Neural progenitor cell (in vitro differentiated cells): ENCODE data around the gene MFAP5. TPM values are rescaled to one million over a fixed set of nuclear protein-coding genes. Genes with fewer than 3 reads are reported as not detected.

Experiments
- DNase-seq: peaks from one replicate; pipeline ENCODE4 v3.0.0-alpha.2; 2016; ENCODE audit warnings: low spot score
- H2AFZ ChIP-seq: fragments of 200-600 bp; sonication (generic); replicated peaks from 2 replicates; pipeline ENCODE4 v1.6.1; 2016; ENCODE audit warnings: antibody characterized with exemption
- H3F3A ChIP-seq: fragments of 200-600 bp; sonication (generic); 2 replicates; pipeline ENCODE4 v1.6.1; 2016; ENCODE audit warnings: antibody characterized with exemption, low read depth
- H3K27ac ChIP-seq: fragments of 200-600 bp; sonication (generic); 2 replicates; pipeline ENCODE4 v1.5.1; 2016; ENCODE audit warnings: mild to moderate bottlenecking
- H3K27me3 ChIP-seq: fragments of 200-600 bp; sonication (generic); 2 replicates; pipeline ENCODE4 v1.6.1; 2016; ENCODE audit warnings: mild to moderate bottlenecking, moderate library complexity
- H3K36me3 ChIP-seq: fragments of 200-600 bp; sonication (generic); 2 replicates; pipeline ENCODE4 v1.5.1; 2016
- H3K4me1 ChIP-seq: fragments of 200-600 bp; sonication (generic); 2 replicates; pipeline ENCODE4 v1.6.1; 2016; ENCODE audit warnings: mixed run types
- H3K4me2 ChIP-seq: fragments of 200-600 bp; sonication (generic); 2 replicates; pipeline ENCODE4 v1.6.1; 2016
- H3K4me3 ChIP-seq: fragments of 200-600 bp; sonication (generic); 2 replicates; pipeline ENCODE4 v1.5.1; 2016
- H3K79me2 ChIP-seq: fragments of 200-600 bp; sonication (generic); 2 replicates; pipeline ENCODE4 v1.6.1; 2016; ENCODE audit warnings: low read depth
- H3K9ac ChIP-seq: fragments of 200-600 bp; sonication (generic); 2 replicates; pipeline ENCODE4 v1.6.1; 2016
- H3K9me3 ChIP-seq: fragments of 200-600 bp; sonication (generic); 2 replicates; pipeline ENCODE4 v1.5.1; 2016; ENCODE audit warnings: low read depth
- H4K20me1 ChIP-seq: fragments of 200-600 bp; sonication (generic); 2 replicates; pipeline ENCODE4 v1.6.1; 2016; ENCODE audit warnings: low read depth
- H3K27ac Mint-ChIP-seq: 3 replicates; pipeline ENCODE4 v1.8.0; 2021; ENCODE audit warnings: mixed read lengths
- H3K27me3 Mint-ChIP-seq: 2 replicates; pipeline ENCODE4 v1.8.0; 2022; ENCODE audit warnings: low read depth, mild to moderate bottlenecking, inconsistent platforms, moderate library complexity, mixed read lengths; ENCODE audit not compliant: insufficient read depth
- H3K36me3 Mint-ChIP-seq: 3 replicates; pipeline ENCODE4 v1.8.0; 2021; ENCODE audit warnings: mixed read lengths
- H3K4me1 Mint-ChIP-seq: 3 replicates; pipeline ENCODE4 v1.8.0; 2021; ENCODE audit warnings: mixed read lengths
- H3K4me3 Mint-ChIP-seq: 3 replicates; pipeline ENCODE4 v1.8.0; 2021; ENCODE audit warnings: mild to moderate bottlenecking, moderate library complexity, mixed read lengths
- H3K9me3 Mint-ChIP-seq: 3 replicates; pipeline ENCODE4 v1.8.0; 2020; ENCODE audit warnings: mixed read lengths
- EZH2 ChIP-seq: fragments of 200-600 bp; sonication (generic); IDR thresholded peaks from 2 replicates; pipeline ENCODE4 v1.6.1; 2017; ENCODE audit warnings: antibody characterized with exemption, mild to moderate bottlenecking, moderate library complexity
- EZH2phosphoT487 ChIP-seq: fragments of 200-600 bp; sonication (generic); IDR thresholded peaks from 2 replicates; pipeline ENCODE4 v1.6.1; 2017; ENCODE audit warnings: antibody characterized with exemption
- total RNA-seq: library from RNA; depleted of rRNA; stranded (reverse); fragments of >200 nt; gene quantifications from 2 replicates; pipeline ENCODE4 v1.2.3, GENCODE V29; 2015; ENCODE audit warnings: low replicate concordance
- TF ChIP-seq, protein P1 (sequence below): fragments of 200-600 bp; sonication (generic); IDR thresholded peaks from 2 replicates; pipeline ENCODE4 v1.5.1; 2017; ENCODE audit warnings: antibody characterized with exemption, mild to moderate bottlenecking

Gene MFAP5
- total RNA-seq, 1 donor from 2014 or later = not detected

DNA sequence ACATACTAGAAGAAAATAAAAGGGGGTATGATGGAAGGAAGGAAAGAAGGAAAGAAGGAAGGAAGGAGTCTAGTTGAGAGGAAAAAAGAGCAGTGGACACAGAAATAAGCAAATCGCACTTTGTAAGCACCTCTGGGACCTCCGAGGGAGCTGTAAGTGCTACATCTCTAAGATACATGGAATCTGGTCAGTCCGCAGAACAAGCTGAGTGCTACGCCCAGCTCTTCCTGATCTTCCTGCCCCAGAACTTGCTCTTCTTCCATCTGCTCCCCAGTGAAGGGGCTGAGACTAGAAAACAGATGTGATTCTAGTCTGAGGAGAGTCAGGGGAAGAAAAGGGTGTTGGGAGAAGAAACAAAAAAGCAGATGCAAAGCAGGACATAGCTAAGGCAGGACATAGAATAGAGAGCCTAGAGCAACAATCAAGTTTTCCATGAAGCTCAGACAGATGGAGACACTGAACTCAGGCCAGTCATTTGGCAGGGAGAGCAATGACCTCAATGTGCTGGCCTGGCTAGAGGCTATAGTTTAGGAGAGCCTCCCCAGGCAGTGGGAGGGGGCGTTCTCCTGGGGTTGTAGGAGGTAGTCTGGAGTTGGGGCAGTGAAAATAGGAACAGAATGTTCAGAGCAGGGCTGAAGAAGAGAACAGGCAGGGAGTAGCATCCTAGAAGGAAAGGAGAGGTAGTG, 1.7 kb upstream of the MFAP5 start:
- Histone ChIP-seq H3K36me3 (no peaks in the 10 kb centered on the region), H3K79me2 (no peaks in the 10 kb centered on the region), H3F3A (no peaks in the 10 kb centered on the region), H3K4me1 (peaks cover 12% of the 10 kb centered on the region), H2AFZ (no peak overlapping the region), H3K4me3 (no peak overlapping the region), H4K20me1 (no peaks in the 10 kb centered on the region), H3K27ac (no peak overlapping the region), H3K4me2 (no peak overlapping the region), H3K9ac (no peak overlapping the region), H3K27me3 (no peaks in the 10 kb centered on the region), H3K9me3 (no peaks in the 10 kb centered on the region)
- Mint-ChIP-seq H3K4me1 (peaks cover 5% of the 10 kb centered on the region), H3K27ac (no peak overlapping the region), H3K4me3 (no peak overlapping the region), H3K9me3 (peaks cover 2% of the 10 kb centered on the region), H3K36me3 (no peaks in the 10 kb centered on the region), H3K27me3 (peaks cover 5% of the 10 kb centered on the region)
- DNase-seq = no peak
- TF ChIP-seq EZH2phosphoT487 = no peak
- TF ChIP-seq EZH2 = no peak
- TF ChIP-seq, protein P1, sequence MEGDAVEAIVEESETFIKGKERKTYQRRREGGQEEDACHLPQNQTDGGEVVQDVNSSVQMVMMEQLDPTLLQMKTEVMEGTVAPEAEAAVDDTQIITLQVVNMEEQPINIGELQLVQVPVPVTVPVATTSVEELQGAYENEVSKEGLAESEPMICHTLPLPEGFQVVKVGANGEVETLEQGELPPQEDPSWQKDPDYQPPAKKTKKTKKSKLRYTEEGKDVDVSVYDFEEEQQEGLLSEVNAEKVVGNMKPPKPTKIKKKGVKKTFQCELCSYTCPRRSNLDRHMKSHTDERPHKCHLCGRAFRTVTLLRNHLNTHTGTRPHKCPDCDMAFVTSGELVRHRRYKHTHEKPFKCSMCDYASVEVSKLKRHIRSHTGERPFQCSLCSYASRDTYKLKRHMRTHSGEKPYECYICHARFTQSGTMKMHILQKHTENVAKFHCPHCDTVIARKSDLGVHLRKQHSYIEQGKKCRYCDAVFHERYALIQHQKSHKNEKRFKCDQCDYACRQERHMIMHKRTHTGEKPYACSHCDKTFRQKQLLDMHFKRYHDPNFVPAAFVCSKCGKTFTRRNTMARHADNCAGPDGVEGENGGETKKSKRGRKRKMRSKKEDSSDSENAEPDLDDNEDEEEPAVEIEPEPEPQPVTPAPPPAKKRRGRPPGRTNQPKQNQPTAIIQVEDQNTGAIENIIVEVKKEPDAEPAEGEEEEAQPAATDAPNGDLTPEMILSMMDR = no peak

DNA sequence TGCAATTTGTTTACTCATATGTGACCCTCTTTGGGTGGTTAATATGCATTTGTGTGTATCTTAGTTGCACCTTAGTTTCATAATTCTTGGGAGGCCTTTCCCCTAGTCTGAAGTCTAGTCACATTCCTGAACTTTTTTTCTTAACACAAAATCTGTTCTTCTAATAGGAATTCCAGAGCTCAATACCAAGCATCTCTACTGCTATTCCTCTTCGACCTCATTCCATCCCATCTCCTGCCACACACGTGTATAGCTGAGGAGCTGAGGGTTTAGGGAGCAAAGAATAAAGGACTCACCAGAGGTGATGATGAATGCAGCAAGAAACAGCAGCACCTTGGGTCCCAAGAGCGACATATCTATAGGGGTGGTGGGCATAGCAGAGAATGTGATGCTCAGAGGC, 875 bp downstream of the MFAP5 start:
- peaks cover 8% of the 10 kb centered on the region for H3K4me1 Mint-ChIP-seq
- no peaks in the 10 kb centered on the region for H3K36me3 Mint-ChIP-seq
- peaks cover 2% of the 10 kb centered on the region for H3K9me3 Mint-ChIP-seq

DNA sequence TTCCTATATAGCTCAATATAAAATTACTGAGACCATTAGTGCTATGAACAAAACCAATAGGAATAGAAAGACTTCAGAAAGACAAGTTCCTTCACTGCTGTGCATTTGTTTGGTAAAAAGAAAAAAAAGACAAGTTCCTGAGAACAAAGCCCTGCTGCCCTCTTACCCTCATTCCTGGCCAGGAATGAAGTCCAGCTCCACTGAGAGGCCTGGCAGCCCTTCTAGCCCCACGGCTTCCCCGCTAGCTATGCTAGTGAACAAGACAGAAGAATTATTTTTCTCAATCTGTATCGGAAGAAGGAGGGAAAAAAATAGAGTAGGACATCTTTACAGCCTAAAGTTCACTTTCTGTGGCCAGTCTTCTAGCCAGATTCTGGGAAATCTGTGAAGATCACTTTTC, 1.6 kb downstream of the MFAP5 start:
- peaks cover 4% of the 10 kb centered on the region for H3K27me3 Mint-ChIP-seq
- no peak overlapping the region for H3K4me3 ChIP-seq
- H3K79me2 ChIP-seq = no peaks in the 10 kb centered on the region
- no peak overlapping the region for H3K4me3 Mint-ChIP-seq
- H3K36me3 ChIP-seq = no peaks in the 10 kb centered on the region
- no peak overlapping the region for H3K27ac ChIP-seq
- H3K27me3 ChIP-seq = no peaks in the 10 kb centered on the region
- peaks cover 8% of the 10 kb centered on the region for H3K4me1 Mint-ChIP-seq
- peaks cover 10% of the 10 kb centered on the region for H3F3A ChIP-seq
- no peaks in the 10 kb centered on the region for H4K20me1 ChIP-seq
- no peak overlapping the region for H3K27ac Mint-ChIP-seq
- DNase-seq = no peak
- no peak overlapping the region for H3K4me2 ChIP-seq
- no peak overlapping the region for H3K9ac ChIP-seq
- TF ChIP-seq EZH2 (no peak), EZH2phosphoT487 (no peak)
- TF ChIP-seq, protein P1 = no peak
- H3K9me3 Mint-ChIP-seq = peaks cover 2% of the 10 kb centered on the region
- H2AFZ ChIP-seq = no peak overlapping the region
- H3K9me3 ChIP-seq = no peaks in the 10 kb centered on the region
- peaks cover 12% of the 10 kb centered on the region for H3K4me1 ChIP-seq
- H3K36me3 Mint-ChIP-seq = no peaks in the 10 kb centered on the region

More for the DNA sequence above, 875 bp downstream of the MFAP5 start:
- H3K27ac ChIP-seq = no peak overlapping the region
- H4K20me1 ChIP-seq = no peaks in the 10 kb centered on the region
- TF ChIP-seq, protein P1 = no peak
- TF ChIP-seq EZH2 = no peak
- TF ChIP-seq EZH2phosphoT487 = no peak
- no peak overlapping the region for H2AFZ ChIP-seq
- peaks cover 12% of the 10 kb centered on the region for H3K4me1 ChIP-seq
- H3K9ac ChIP-seq = no peak overlapping the region
- H3K27me3 ChIP-seq = no peaks in the 10 kb centered on the region
- H3K4me2 ChIP-seq = no peak overlapping the region
- H3F3A ChIP-seq = peaks cover 10% of the 10 kb centered on the region
- DNase-seq = no peak
- H3K27me3 Mint-ChIP-seq = peaks cover 4% of the 10 kb centered on the region
- no peak overlapping the region for H3K4me3 ChIP-seq
- H3K27ac Mint-ChIP-seq = no peak overlapping the region
- H3K36me3 ChIP-seq = no peaks in the 10 kb centered on the region
- no peak overlapping the region for H3K4me3 Mint-ChIP-seq
- H3K9me3 ChIP-seq = no peaks in the 10 kb centered on the region
- H3K79me2 ChIP-seq = no peaks in the 10 kb centered on the region
